ENCODE measurements around the gene SCN3A.

SCN3A gene

GRCh38 chr2:165203689-165204559 is at the start of gene SCN3A:
Gene SCN3A (minus strand): TSS chr2:165204050. CDS start chr2:165176394, 27,656 bp downstream.
- DNase-seq (ENCODE audit: low read depth): no peak

DNA sequence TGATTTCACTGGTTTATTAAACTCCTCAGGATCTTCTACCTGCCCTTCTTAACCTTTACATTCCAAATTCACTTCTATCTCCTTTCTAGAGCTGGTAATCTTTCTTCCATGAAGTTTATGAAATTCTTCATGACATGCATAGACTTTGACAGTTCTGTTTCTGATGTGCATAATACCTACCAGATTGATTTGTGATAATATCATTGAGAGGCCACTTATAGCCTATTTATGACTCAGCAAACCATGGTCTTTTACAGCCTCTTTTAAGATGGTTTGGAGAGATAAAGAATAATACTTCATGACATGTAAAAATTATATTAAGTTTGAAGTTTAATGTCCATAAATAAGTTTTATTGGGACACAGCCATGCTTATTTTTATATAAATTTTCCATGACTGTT is 49.3 kb upstream of the SCN3A start:
- no peak for DNase-seq (ENCODE audit: low read depth)

DNA sequence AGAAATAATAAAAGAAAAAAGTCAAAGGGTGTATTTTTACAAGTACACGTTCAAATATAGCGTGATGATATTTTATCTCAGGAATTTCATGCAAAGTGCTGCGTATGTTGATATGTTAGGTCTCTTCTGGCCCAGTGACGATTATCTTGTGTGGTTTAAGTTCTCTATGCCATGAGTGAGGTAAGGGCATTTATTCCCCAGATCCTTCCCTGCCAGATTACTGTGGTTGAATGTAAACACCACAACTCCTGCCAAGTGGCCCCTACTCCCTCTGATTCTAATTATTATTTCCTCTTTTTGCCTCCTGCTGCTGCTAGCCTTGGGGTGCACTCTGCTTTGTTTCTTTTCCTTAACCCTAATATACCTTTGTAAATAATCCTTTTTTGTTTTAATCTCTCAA is 47.5 kb upstream of the SCN3A start:
- no peak for DNase-seq (ENCODE audit: low read depth)

DNA sequence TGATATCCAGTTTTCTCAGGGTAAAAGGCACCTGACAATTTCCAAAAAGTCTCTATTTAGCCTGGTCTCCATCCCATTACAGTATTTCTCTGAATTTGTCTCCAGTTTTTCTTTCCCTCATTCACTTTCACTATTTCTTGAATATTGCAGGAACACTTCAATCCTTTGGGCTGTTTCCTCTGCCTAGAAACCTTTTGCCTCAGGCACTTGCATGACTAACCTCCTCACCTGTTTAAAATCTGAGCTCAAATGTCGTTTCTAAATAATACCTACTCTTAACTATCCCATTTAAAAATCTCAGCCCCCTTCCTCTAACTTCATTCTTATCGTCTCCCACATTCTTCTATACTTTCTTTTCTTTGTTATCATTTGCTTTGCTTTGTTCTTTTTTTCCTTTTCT is 44.4 kb upstream of the SCN3A start:
- no peak for DNase-seq (ENCODE audit: low read depth)

DNA sequence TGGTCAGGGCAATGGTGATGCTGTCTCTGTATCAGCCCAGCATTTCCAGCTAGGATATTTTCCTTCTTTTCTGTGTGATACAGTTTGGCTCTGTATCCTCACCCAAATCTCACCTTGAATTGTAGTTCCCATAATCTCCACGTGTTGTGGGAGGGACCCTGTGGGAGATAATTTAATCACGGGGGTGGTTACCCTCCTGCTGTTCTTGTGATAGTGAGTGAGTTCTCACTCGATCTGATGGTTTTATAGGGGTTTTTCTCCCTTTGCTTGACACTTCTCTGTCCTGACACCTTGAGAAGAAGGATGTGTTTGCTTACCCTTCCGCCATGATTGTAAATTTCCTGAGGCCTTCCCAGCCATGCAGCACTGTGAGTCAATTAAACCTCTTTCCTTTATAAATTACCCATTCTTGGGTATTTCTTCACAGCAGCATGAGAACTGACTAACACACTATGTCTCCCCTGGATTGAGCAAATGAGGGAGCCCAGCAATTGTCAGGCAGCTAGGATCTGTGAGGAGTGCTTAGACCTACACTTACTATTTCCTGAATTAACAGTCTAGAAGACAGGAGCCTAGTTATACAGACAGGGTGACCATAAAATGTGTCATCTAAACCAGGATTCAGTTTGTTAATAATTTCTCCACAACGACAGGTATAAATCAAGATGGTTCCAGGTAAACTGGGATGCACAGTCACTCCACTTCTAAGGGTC is 41.4 kb upstream of the SCN3A start:
- no peak for DNase-seq (ENCODE audit: low read depth)

DNA sequence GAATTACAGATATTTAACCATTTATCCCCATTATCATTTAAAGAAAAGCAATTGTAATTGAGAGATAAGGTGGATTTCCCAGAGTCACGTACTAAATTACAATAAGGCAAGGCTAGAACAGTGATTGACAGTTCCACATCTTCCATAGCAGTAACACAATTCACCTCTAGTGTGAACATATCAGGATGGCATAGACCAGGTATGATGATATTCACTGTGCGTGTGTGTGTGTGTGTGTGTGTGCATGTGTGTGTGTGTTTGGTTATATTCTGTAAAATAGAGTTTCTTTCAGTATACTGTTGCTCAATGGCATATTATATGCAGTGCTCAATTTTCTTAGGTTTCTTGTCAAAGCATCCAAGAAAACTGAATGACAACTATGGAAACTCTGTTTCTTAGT is 37.1 kb upstream of the SCN3A start:
- DNase-seq (ENCODE audit: low read depth): no peak

GRCh38 chr2:165239856-165240515 is 36.1 kb upstream of the SCN3A start:
- DNase-seq (ENCODE audit: low read depth): no peak

DNA sequence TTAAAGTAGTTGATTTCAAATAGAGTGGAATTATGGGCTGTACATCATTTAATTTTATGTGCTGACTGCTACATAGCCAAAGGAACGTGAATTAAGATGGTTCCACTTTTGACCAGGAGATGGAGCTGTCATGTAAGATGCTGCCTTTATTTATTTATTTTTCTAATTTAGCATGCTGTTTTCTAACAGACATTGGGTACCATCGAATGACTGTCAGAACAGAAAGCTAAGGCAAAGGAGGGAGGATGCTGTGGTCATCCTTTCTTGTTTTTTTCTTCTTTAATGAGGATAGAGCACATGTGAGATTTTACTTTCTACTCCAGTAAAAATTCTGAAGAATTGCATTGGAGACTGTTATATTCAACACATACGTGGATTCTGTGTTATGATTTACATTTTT is 35.4 kb upstream of the SCN3A start, which contains the start of gene SCN2A:
Gene SCN2A (plus strand): TSS at position 185 of the 400 bp plus-strand sequence. CDS start 56,410 bp downstream, outside the sequence.
- no peak for DNase-seq (ENCODE audit: low read depth)

DNA sequence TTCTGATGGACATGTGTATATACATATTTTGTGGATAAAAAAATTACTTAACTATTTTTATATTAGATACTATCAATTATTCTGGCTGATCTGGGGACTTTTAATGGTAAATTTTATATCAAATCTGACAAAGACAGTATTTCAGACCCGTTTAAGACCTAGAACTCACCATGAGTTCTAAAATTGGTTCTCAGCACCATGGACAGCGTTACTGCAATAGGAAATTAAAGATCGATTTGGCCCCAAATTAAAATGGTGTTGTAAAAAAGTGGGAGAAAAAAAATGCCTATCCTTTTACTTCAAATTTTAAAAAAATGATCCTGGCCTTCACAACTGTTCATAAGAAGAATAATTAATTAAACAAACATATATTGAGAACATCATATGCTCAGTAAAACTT is 34.4 kb upstream of the SCN3A start:
- DNase-seq (ENCODE audit: low read depth): no peak

DNA sequence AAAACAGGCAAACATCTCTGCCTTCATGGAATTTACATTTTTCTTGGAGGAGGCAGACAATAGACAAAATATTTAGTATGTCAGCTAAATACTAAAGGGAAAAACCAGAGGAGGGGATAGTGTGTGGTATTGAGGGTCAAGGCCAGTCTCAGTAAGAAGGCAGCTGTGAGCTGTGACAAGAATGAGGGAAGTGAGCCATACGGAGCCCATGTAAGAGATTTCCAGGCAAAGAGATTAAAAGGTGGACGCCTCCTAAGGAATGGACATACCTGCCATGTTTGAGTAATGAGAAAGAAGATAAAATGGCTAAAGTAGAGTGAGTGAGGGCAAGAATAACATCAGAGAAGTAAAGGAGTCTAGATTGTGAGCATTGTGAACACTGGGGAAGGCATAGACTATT is 33.2 kb upstream of the SCN3A start:
- no peak for DNase-seq (ENCODE audit: low read depth)

DNA sequence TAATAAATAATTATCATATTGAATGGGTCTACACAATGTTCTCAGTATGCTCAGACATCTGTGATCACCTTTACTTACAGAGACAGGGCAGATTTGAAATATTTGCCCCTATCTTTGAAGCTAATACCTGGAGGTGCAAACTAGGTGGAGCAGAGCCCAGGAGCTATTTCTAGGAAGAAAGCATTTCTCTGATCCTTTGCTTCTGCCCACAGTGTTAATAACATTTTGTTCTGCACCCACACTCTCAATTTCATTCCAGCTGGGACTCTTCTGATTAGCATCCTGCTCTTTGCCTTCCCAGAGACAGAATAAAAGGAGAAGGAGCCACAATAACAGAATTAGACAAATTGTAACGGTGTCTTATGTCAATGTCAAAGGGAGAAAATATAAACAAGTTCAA is 23.7 kb upstream of the SCN3A start:
- DNase-seq (ENCODE audit: low read depth): no peak

- no peak for DNase-seq (ENCODE audit: low read depth)
These were observed 21.1 kb upstream of the SCN3A start for GRCh38 chr2:165224941-165225340.

- no peak for DNase-seq (ENCODE audit: low read depth)
These were observed 15.6 kb upstream of the SCN3A start for GRCh38 chr2:165219481-165219880.

DNA sequence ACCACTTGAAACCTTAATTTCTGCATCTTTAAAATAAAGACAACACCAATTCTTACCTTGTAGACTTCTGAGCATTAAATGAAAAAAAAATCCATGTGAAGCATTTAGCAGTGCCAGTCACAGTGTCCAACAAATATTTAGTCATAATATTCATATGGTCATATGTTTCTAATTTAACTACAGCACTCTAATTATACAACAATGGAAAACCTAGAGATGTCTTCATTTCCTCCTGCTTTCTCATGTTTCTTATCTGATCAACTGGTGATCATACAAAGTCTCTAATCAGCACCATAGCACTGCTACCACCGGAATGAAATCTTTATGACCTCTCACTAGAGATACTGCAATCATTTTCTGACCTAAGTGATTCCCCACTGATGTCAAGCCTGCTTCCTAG is 10.2 kb upstream of the SCN3A start:
- DNase-seq (ENCODE audit: low read depth): no peak

DNA sequence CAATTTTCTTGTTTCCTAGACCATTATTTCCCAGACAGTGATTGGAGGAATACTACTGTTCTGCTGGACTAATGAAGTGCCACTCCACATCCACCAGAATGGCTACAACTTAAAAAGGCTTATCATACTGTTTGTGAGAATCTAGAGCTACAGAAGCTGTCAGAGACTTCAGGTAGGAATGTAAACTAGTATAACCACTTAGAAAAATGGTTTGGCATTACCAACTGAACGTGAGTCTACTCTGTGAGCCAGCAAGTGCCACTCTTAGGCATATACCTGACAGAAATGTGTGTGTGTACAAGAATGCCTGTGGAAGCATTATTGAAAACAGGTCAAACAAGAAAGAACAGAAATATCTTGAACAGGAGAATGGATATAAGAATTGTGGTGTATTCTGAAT is 4.2 kb upstream of the SCN3A start:
- DNase-seq (ENCODE audit: low read depth): no peak

GRCh38 chr2:165205865-165206264 is 2.0 kb upstream of the SCN3A start:
- no peak for DNase-seq (ENCODE audit: low read depth)

- DNase-seq (ENCODE audit: low read depth): no peak
These were observed 1.6 kb downstream of the SCN3A start for GRCh38 chr2:165202239-165202638.

DNA sequence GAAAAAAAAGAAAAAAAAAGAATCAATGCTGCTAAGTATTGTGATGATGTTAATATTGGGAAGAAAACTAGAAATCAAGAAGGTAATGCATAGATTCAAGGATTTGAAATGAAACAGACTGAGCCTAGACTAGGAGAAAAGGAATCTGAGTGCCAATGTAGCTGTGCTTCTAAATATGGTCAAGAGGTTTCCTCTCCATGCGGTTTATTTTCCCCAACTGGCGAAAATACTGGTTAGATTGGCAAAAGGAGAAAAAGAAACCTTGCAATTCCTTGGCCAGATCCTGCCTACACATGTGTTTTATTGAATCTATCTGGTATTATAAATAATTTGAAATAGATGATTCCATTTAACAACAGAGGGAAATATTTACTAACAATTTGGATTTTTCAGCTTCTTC is 5.7 kb downstream of the SCN3A start:
- DNase-seq (ENCODE audit: low read depth): no peak

- no peak for DNase-seq (ENCODE audit: low read depth)
These were observed 6.5 kb downstream of the SCN3A start for GRCh38 chr2:165197346-165197745.

GRCh38 chr2:165196411-165196810 is 7.4 kb downstream of the SCN3A start:
- DNase-seq (ENCODE audit: low read depth): no peak

DNA sequence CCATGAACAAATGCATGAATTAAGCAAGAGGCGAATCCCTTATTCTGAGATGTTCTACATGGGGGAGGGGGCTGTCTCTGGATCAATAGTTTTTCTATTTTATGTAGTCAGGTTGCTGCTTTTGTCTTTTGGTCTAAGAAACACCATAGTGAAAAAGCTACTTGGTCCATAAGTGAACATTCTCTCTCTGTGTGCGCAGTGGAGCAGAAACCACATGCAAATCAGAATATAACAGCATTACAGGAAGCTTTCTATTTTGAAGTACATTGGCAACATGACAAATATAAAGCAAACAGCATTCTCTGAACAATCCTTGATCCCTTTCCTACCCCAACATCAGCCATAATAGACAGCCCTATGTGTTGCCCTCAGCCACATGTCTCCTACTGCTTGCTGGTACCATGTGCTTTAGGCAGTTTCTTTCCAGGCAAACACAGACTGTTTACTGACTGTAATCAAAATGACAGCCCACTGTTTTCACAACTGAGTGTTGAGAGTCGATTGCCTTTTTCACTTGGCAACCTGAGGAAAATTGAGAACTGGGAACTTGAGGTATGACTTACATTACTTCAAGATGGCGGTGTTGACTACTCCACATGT is 10.6 kb downstream of the SCN3A start:
- DNase-seq (ENCODE audit: low read depth): no peak

- DNase-seq (ENCODE audit: low read depth): no peak
These were observed 11.1 kb downstream of the SCN3A start for GRCh38 chr2:165192729-165193128.

Measured in activated T-helper 9 cell treated with anti-CD3 and anti-CD28 coated beads, Interleukin-2, amount 50 U/mL, for 16 hours (primary cell).